Adrenal gland (tissue), 12 donors: ENCODE results near the gene SV2A. TPM values are rescaled to one million over a fixed set of nuclear protein-coding genes. Genes with fewer than 3 reads are reported as not detected.

Experiments
- DNase-seq, 7 donors: peaks; one replicate each; pipeline ENCODE4 v3.0.0-alpha.2; 2019 to 2020
- H3K27ac ChIP-seq, 5 donors: fragments of 200-600 bp; sonication (generic) in 4 of 5; 1 replicate in 3 of 5; 2 replicates in 2 of 5; pipeline versions ENCODE4 v1.5.1 to v1.8.0; 2016 to 2020; ENCODE audit warnings: mild to moderate bottlenecking in 1 of 5
- H3K27me3 ChIP-seq: fragments of 200-600 bp; 2 replicates; pipeline ENCODE4 v1.8.0; 2021
- H3K36me3 ChIP-seq, 2 donors: fragments of 200-600 bp; replicated peaks in 1 of 2; 1 replicate in 1 of 2; 2 replicates in 1 of 2; pipeline versions ENCODE4 v1.5.1 to v1.8.0; 2018 to 2022
- H3K4me1 ChIP-seq, 2 donors: fragments of 200-600 bp; replicated peaks in 1 of 2; 1 replicate in 1 of 2; 2 replicates in 1 of 2; pipeline versions ENCODE4 v1.5.1 to v1.8.0; 2018 to 2021
- H3K4me3 ChIP-seq, 4 donors: fragments of 200-600 bp; sonication (generic) in 3 of 4; one replicate each; pipeline ENCODE4 v1.5.1; 2016 to 2018
- H3K9me3 ChIP-seq, 3 donors: fragments of 200-600 bp; sonication (generic) in 1 of 3; replicated peaks in 1 of 3; 1 replicate in 2 of 3; 2 replicates in 1 of 3; pipeline versions ENCODE4 v1.5.1 to v1.8.0; 2016 to 2021
- CTCF ChIP-seq, 6 experiments: fragments of 450-650 bp in 4 of 6; fragments of 200-600 bp in 2 of 6; sonication (generic) in 1 of 6; IDR thresholded peaks; 1 replicate in 5 of 6; 2 replicates in 1 of 6; pipeline versions ENCODE4 v1.5.1 to v1.8.0; 2016 to 2021; ENCODE audit warnings: antibody characterized with exemption in 6 of 6, mild to moderate bottlenecking in 2 of 6, moderate library complexity in 1 of 6
- POLR2A ChIP-seq, 2 donors: fragments of 450-650 bp; IDR thresholded peaks; one replicate each; pipeline ENCODE4 v1.6.1; 2017; ENCODE audit warnings: antibody characterized with exemption in 2 of 2, mild to moderate bottlenecking in 2 of 2, moderate library complexity in 1 of 2
- WGBS, 4 donors: extraction: QIAGEN DNeasy Blood & Tissue Kit in 2 of 4; methylation state at CpG; one replicate each; pipeline versions ENCODE4 v1.1.5 to v1.1.7; 2013 to 2017; 5-methylcytosine and 5-hydroxymethylcytosine counted together
- intact Hi-C, 2 donors: fragments of 100-400 bp; cut with DNase I; formaldehyde crosslinking; loops; one replicate each; pipeline versions ENCODE4 v1.14.1 to v1.15.0; 2022 to 2023
- polyA plus RNA-seq, 3 donors: library from polyadenylated mRNA; stranded (reverse); fragments of 200-250 nt in 2 of 3; fragments of 350-450 nt in 1 of 3; fragmentation: Illumina TruSeq in 1 of 3; extraction: RNeasy Lipid Tissue Mini Kit (QIAGEN cat#74804) in 1 of 3; gene quantifications; one replicate each; pipeline ENCODE4 v1.2.3, GENCODE V29; 2013 to 2014
- total RNA-seq, 9 donors: library from RNA; depleted of rRNA in 4 of 9; stranded (reverse); fragments of >200 nt in 4 of 9; fragments of 120-200 nt in 1 of 9; fragmentation: NEBNext Ultra II Directional in 1 of 9; extraction: Animal tissue kit (Norgen Biotek cat#: 25700) in 1 of 9; gene quantifications; one replicate each; pipeline versions ENCODE4 v1.1.0 to v1.2.4, GENCODE V29; 2013 to 2023
- donor health status: healthy with polysubstance abuse.
- donor health status: Bipolar disorder and iron deficiency.
- donor health status: DM: yes; HTN: yes; CAD: no.
- donor health status: DM: no; HTN: no; CAD: no.
- donor health status: DM: no; HTN: no; CAD: no.
- donor health status: DM: yes; HTN: yes; CAD: no.

The SV2A gene
- total and polyA plus RNA-seq, 12 donors, result 2.8 to 31.8 (median 10.6) TPM

GRCh38 chr1:149885339-149886120 is 32.1 kb downstream of the SV2A start:
- TF ChIP-seq CTCF (IDR thresholded peaks at IDR 0.05), result peak in 4 of 6 experiments; percentile 13 to 25 (median 22)
- TF ChIP-seq POLR2A (IDR thresholded peaks at IDR 0.05), result peak; percentile 59 to 86
- no peaks in the 10 kb centered on the region for H3K36me3 ChIP-seq
- DNase-seq, result peak; percentile 86 to 96 (median 94)
- H3K9me3 ChIP-seq, result no peaks in the 10 kb centered on the region
- 0 to 1% (median 1%) methylated on average over 32 to 36 of the region's 36 CpGs for WGBS, 4 donors
- H3K27ac ChIP-seq, result peak overlapping the region; percentile 95 to 100 (median 98)
- peak overlapping the region; percentile 67 to 81 (median 72) for H3K4me3 ChIP-seq
- no peaks in the 10 kb centered on the region for H3K27me3 ChIP-seq
- H3K4me1 ChIP-seq, result peaks cover 9 to 15% of the 10 kb centered on the region in 2 donors
- intact Hi-C loops, result no loop called here

GRCh38 chr1:149884433-149885338 is 33.0 kb downstream of the SV2A start:
- Histone ChIP-seq H3K9me3 (no peaks in the 10 kb centered on the region), H3K27me3 (no peaks in the 10 kb centered on the region), H3K36me3 (no peaks in the 10 kb centered on the region), H3K4me3 (peak overlapping the region in 2 of 4 donors; percentile 68 to 81), H3K27ac (peak overlapping the region; percentile 95 to 100 (median 98)), H3K4me1 (peaks cover 9 to 15% of the 10 kb centered on the region in 2 donors)
- intact Hi-C loops, result no loop called here
- TF ChIP-seq CTCF (IDR thresholded peaks at IDR 0.05), result no peak
- peak in 1 of 2 donors; percentile 31 for TF ChIP-seq POLR2A (IDR thresholded peaks at IDR 0.05)
- WGBS, 4 donors, result 8 to 12% (median 10%) methylated on average over 9 of the region's 9 CpGs
- DNase-seq, result peak in 2 of 7 donors; percentile 38 to 46

- no peak for DNase-seq
- Histone ChIP-seq H3K9me3 (no peaks in the 10 kb centered on the region), H3K27me3 (no peaks in the 10 kb centered on the region), H3K36me3 (no peaks in the 10 kb centered on the region), H3K4me1 (peaks cover 9 to 11% of the 10 kb centered on the region in 2 donors), H3K27ac (no peak overlapping the region), H3K4me3 (no peak overlapping the region)
- intact Hi-C loops, result no loop called here
- TF ChIP-seq POLR2A (IDR thresholded peaks at IDR 0.05) (peak; percentile 33 to 39), CTCF (IDR thresholded peaks at IDR 0.05) (no peak)
- 82 to 91% (median 84%) methylated on average over 3 of the region's 3 CpGs for WGBS, 4 donors
Measured at GRCh38 chr1:149883598-149884247, 33.9 kb downstream of the SV2A start.
